HuH-7.5 (cell line): ENCODE measurements around the gene INTU.

Source experiments
- DNase-seq: peaks from one replicate; pipeline ENCODE4 v3.0.0; 2011; ENCODE audit warnings: low spot score

The INTU gene

DNA sequence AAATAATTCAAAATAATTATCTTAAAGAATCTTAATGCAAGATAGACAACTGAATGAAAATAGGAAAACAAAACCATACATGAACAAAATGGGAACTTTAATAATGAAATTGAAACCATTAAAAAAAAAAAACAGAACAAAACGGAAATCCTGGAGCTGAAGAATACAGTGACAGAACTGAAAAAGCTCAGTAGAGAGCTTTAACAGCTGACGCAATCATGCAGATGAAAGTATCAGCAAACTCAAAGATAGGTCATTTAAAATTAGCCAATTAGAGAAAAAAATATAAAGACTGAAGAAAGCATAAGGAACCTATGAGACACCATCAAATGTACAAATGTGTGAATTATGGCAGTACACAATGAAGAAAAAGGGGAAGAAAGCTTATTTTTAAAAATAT, 116.2 kb downstream of the INTU start:
- no peak for DNase-seq

DNA sequence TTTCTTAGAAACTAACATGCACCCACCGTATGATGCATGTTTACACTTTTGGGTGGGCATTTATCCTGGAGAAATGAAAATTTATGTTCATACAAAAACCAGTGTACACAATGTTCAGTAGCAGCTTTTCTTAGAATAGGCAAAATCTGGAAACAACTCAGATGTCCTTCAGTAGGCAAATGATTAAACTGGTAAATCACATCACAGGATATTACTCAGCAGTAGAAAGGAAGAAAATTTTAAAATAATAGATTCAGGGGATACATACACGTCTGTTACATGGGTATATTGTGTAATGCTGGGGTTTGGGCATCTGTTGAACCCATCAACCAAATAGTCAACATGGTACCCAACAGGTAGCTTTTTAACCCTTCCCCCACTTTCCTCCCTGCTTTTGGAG, 124.1 kb downstream of the INTU start:
- no peak for DNase-seq

DNA sequence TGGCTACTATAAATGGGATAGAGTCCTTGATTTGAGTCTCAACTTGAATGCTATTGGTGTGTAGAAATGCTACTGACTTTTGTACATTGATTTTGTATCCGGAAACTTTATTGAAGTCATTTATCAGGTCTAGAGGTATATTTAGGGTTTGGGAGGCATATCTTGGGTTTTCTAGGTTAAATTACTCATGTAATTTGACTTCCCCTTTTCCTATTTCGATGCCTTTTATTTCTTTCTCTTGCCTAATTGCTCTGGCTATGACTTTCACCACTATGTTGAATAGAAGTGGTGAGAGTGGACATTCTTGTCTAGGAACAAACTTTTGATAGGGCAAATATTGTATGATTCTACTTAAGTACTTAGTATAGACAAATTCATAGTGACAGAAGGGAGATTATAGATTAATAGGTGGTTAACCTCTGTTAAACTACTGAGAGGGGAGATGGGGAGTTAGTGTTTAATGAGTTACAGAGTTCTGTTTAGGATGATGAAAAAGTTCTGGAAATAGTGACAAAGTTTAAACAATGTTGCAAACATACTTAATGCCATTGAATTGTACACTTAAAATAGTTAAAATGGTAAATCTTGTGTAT, 126.6 kb downstream of the INTU start:
- no peak for DNase-seq

DNA sequence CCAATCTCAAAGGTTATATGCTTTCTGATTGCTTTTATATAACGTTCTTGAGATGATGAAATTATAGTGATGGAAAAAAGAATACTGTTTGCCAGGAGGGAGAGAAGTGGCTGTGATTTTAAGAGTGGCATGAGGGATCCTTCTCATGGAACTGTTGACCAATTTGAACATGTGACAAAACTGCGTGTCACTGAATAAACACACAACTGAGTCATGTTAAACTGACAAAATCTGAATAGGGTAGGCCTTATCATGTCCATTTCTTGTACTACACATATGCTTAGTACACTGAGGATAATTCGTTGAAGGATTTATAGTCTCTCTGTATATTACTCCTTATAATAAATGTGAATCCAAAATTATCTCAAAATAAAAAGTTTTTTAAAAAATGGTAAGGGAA, 127.1 kb downstream of the INTU start:
- no peak for DNase-seq

DNA sequence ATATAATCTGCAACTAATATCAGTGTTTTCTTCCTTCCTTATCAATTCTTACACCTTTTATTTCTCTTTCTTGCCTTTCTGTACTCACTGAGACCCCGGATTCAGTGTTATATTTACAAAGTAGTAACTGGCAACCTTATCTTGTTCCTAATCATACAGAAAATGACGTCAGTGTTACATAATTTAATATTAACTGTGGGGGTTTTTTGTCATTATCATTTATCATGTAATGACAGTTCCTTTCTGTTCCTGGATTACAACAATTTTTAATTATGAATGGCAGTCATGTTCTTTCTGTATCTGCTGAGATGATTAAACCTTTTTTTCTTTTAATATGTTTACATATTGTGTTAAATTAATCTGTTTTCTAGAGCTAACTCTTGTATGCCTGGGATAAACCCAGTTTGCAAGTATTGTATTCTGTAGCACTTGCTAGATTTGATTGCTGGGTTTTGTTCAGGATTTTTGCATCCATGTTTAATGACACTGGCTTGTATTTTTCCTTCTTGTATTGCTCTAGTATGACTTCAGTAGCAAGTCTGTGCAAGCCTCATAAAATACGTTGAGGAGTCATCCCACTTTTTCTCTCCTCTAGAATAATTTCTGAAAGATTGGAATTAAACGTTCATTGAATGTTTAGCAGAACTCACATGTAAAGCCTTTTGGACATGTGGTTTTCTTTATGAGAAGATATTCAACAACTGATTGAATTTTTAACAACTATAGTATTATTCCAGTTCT, 138.9 kb downstream of the INTU start:
- DNase-seq: no peak

DNA sequence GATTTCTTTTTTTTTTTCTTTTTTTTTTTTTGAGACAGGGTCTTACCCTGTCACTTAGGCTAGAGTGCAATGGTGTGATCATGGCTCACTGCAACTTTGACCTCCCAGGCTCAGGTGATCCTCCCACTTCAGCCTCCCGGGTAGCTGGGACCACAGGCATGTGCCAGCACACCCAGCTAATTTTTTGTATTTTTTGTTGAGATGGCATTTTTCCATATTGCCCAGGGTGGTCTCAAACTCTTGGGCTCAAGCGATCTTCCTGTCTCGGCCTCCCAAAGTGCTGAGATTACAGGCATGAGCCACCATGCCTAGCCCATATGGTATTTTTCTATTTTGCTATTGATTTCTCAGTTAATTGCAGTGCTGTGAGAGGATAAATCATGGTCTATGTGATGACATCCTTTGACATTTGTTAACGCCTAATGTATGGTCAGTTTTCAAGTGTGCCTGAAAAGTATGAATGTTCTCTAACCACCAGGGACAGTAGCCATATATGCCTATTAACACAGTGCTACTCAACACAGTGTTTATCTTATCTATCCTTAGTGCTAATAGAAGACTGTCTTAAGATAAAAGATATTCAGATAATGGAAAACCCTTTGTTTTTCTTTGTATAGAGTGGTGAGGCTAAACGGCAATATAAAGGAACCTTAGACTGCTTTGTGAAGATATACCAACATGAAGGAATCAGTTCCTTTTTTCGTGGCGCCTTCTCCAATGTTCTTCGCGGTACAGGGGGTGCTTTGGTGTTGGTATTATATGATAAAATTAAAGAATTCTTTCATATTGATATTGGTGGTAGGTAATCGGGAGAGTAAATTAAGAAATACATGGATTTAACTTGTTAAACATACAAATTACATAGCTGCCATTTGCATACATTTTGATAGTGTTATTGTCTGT, 140.3 kb downstream of the INTU start:
- DNase-seq: no peak

DNA sequence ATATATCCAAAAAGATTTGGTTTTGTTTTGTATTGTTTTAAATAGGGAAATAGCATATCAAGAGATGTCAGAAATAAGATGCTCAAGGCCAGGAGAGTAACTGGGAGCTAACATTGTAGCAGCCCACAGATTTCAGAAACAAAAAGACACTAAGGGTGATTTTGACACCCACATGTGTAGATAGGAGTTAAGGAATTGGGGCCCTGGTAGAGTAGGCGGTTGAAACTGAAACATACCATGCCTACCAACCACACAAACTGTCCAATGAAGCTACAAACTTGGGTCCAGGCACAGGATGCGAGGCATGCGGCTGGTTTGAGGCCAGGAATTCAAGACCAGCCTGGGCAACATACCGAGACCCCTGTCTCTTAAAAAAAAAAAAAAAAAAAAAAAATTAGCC, 143.1 kb downstream of the INTU start:
- no peak for DNase-seq
